ENCODE results near the gene ARHGAP26.

DNA sequence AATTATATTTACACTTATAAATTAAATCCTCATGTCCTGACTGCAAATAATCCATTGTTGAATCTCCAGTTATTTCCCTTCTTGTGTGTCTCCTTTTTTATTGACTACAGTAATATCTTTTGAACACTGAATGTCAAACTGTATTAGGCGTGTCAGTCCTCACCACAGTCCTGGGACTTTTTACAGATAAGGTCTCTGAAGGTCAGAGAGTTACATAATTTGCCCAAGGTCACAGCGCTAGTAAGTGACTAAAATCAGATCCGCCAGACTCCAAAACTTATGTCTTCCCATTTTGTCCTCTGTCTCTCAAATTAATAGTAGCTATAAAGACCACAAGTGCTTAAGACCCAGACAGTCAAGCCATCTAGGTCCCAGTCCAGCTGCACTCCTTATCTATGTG is 359.0 kb downstream of the ARHGAP26 start:
- TF ChIP-seq, protein P1, sequence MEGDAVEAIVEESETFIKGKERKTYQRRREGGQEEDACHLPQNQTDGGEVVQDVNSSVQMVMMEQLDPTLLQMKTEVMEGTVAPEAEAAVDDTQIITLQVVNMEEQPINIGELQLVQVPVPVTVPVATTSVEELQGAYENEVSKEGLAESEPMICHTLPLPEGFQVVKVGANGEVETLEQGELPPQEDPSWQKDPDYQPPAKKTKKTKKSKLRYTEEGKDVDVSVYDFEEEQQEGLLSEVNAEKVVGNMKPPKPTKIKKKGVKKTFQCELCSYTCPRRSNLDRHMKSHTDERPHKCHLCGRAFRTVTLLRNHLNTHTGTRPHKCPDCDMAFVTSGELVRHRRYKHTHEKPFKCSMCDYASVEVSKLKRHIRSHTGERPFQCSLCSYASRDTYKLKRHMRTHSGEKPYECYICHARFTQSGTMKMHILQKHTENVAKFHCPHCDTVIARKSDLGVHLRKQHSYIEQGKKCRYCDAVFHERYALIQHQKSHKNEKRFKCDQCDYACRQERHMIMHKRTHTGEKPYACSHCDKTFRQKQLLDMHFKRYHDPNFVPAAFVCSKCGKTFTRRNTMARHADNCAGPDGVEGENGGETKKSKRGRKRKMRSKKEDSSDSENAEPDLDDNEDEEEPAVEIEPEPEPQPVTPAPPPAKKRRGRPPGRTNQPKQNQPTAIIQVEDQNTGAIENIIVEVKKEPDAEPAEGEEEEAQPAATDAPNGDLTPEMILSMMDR (IDR thresholded peaks at IDR 0.05) = no peak
- no peak for TF ChIP-seq POLR2A (IDR thresholded peaks at IDR 0.05)
